B cell (primary cell): ENCODE results near the gene LSM14B. TPM values are rescaled to one million over a fixed set of nuclear protein-coding genes. Genes with fewer than 3 reads are reported as not detected.

Experiments
- ATAC-seq: fragments of 200-7000 bp; cut with Tn5 transposase; one replicate; pipeline ENCODE4 v1.10.0; 2021; ENCODE audit warnings: low read depth, mild to moderate bottlenecking, moderate number of reproducible peaks, moderate library complexity
- CTCF ChIA-PET: fragments of 350-600 bp; sonication (Branson Sonifier 250); formaldehyde crosslinking; loops from one replicate; lab custom pipeline; 2021; ENCODE audit warnings: antibody characterized with exemption, inconsistent platforms; lab: Charles Lee
- POLR2A ChIA-PET: fragments of 350-600 bp; sonication (Branson Sonifier 250); formaldehyde crosslinking; loops from one replicate; lab custom pipeline; 2021; ENCODE audit warnings: antibody characterized with exemption; lab: Charles Lee
- DNase-seq: peaks from one replicate; pipeline ENCODE4 v3.0.0; 2013
- H2AFZ ChIP-seq: 2 replicates; pipeline ENCODE4 v1.6.1; 2012; ENCODE audit warnings: mild to moderate bottlenecking, low read depth, low read length; ENCODE audit not compliant: insufficient read depth, poor library complexity, severe bottlenecking
- H3K27ac ChIP-seq, 2 donors: 1 replicate in 1 of 2; 2 replicates in 1 of 2; pipeline ENCODE4 v1.5.1; 2012 to 2013; ENCODE audit warnings: low read length in 2 of 2, mild to moderate bottlenecking in 2 of 2, moderate library complexity in 1 of 2
- H3K27me3 ChIP-seq, 4 experiments: fragments of 200-600 bp in 1 of 4; sonication (generic) in 1 of 4; replicated peaks in 1 of 4; 1 replicate in 2 of 4; 2 replicates in 2 of 4; pipeline versions ENCODE4 v1.6.1 to v1.7.0; 2013 to 2016; ENCODE audit warnings: low read length in 3 of 4, mild to moderate bottlenecking in 2 of 4, mixed read lengths in 1 of 4, moderate library complexity in 1 of 4; ENCODE audit not compliant: insufficient read depth in 4 of 4, control insufficient read depth in 3 of 4; ENCODE audit errors: control extremely low read depth in 1 of 4
- H3K36me3 ChIP-seq, 2 experiments: replicated peaks in 1 of 2; 1 replicate in 1 of 2; 2 replicates in 1 of 2; pipeline versions ENCODE4 v1.6.1 to v1.7.1; 2013; ENCODE audit warnings: low read length in 1 of 2; ENCODE audit not compliant: insufficient read depth in 2 of 2, control insufficient read depth in 1 of 2; ENCODE audit errors: control extremely low read depth in 1 of 2, extremely low read depth in 1 of 2
- H3K4me1 ChIP-seq, 2 donors: fragments of 200-600 bp in 1 of 2; sonication (generic) in 1 of 2; 1 replicate in 1 of 2; 2 replicates in 1 of 2; pipeline versions ENCODE4 v1.5.1 to v1.6.1; 2013 to 2017; ENCODE audit warnings: low read length in 2 of 2; ENCODE audit not compliant: control insufficient read depth in 2 of 2, insufficient read depth in 2 of 2
- H3K4me2 ChIP-seq: replicated peaks from 2 replicates; pipeline ENCODE3; 2012; ENCODE audit warnings: mild to moderate bottlenecking, low read depth, low read length; ENCODE audit not compliant: poor library complexity, severe bottlenecking
- H3K4me3 ChIP-seq, 5 experiments: fragments of 200-600 bp in 1 of 5; sonication (generic) in 1 of 5; 1 replicate in 3 of 5; 2 replicates in 2 of 5; pipeline versions ENCODE4 v1.5.1 to v1.7.0; 2011 to 2016; ENCODE audit warnings: low read length in 4 of 5, mild to moderate bottlenecking in 4 of 5, low read depth in 2 of 5, control low read depth in 1 of 5, moderate library complexity in 1 of 5; ENCODE audit not compliant: insufficient read depth in 1 of 5; ENCODE audit errors: control extremely low read depth in 1 of 5, extremely low read depth in 1 of 5
- H3K79me2 ChIP-seq: fragments of 200-600 bp; sonication (generic); one replicate; pipeline ENCODE4 v1.6.0; 2016; ENCODE audit warnings: low read length; ENCODE audit not compliant: control insufficient read depth, insufficient read depth
- H3K9ac ChIP-seq: fragments of 200-600 bp; sonication (generic); 2 replicates; pipeline ENCODE4 v1.6.1; 2017; ENCODE audit warnings: mild to moderate bottlenecking, low read length, moderate library complexity
- H3K9me3 ChIP-seq, 3 donors: one replicate each; pipeline versions ENCODE4 v1.6.1 to v1.7.1; 2013; ENCODE audit warnings: low read length in 2 of 3; ENCODE audit not compliant: control insufficient read depth in 2 of 3, insufficient read depth in 1 of 3; ENCODE audit errors: control extremely low read depth in 1 of 3
- H4K20me1 ChIP-seq: 2 replicates; pipeline ENCODE4 v1.6.0; 2012; ENCODE audit warnings: mild to moderate bottlenecking, low read length; ENCODE audit not compliant: insufficient read depth, control insufficient read depth, poor library complexity, severe bottlenecking
- H3K27ac Mint-ChIP-seq: one replicate; pipeline ENCODE4 v1.8.0; 2021; ENCODE audit warnings: mixed read lengths
- H3K27me3 Mint-ChIP-seq: one replicate; pipeline ENCODE4 v1.8.0; 2021; ENCODE audit warnings: mixed read lengths
- H3K4me1 Mint-ChIP-seq: one replicate; pipeline ENCODE4 v1.8.0; 2021; ENCODE audit warnings: mixed read lengths
- H3K4me3 Mint-ChIP-seq: one replicate; pipeline ENCODE4 v1.8.0; 2021; ENCODE audit warnings: mixed read lengths
- H3K9me3 Mint-ChIP-seq: one replicate; pipeline ENCODE4 v1.8.0; 2022; ENCODE audit warnings: mixed read lengths; ENCODE audit not compliant: insufficient read depth
- CTCF ChIP-seq: fragments of 200-600 bp; IDR thresholded peaks from one replicate; pipeline ENCODE4 v1.8.0; 2022; ENCODE audit warnings: antibody characterized with exemption, mild to moderate bottlenecking
- EZH2 ChIP-seq: IDR thresholded peaks from 2 replicates; pipeline ENCODE4 v1.6.1; 2012; ENCODE audit warnings: borderline replicate concordance, low read depth, mild to moderate bottlenecking, moderate library complexity, low read length; ENCODE audit not compliant: insufficient read depth, poor library complexity, severe bottlenecking
- WGBS: methylation state at CpG from one replicate; pipeline ENCODE4 v1.1.5; 2013; ENCODE audit warnings: missing lambda C conversion rate; ENCODE audit not compliant: insufficient coverage; 5-methylcytosine and 5-hydroxymethylcytosine counted together
- intact Hi-C: fragments of 100-400 bp; cut with micrococcal nuclease; formaldehyde crosslinking; loops from one replicate; pipeline ENCODE4 v1.10.0; 2022
- polyA minus RNA-seq: library from RNA; depleted of rRNA, polyadenylated mRNA; stranded (reverse); fragments of >200 nt; gene quantifications from 2 replicates; pipeline ENCODE4 v1.2.3, GENCODE V29; 2012
- polyA plus RNA-seq: library from polyadenylated mRNA; depleted of rRNA; stranded (reverse); fragments of >200 nt; gene quantifications from 2 replicates; pipeline ENCODE4 v1.2.3, GENCODE V29; 2012
- total RNA-seq, 2 donors: library from RNA; stranded (reverse); fragments of 120-200 nt in 1 of 2; gene quantifications; 1 replicate in 1 of 2; 2 replicates in 1 of 2; pipeline versions ENCODE4 v1.2.3 to v1.2.4, GENCODE V29; 2013 to 2022

The LSM14B gene
- total RNA-seq: 52.8 and 55.0 TPM in 2 replicates
- 27.5 TPM for total RNA-seq (2013)
- polyA plus RNA-seq: 26.8 and 33.1 TPM in 2 replicates
- 33.1 and 47.9 TPM in 2 replicates for polyA minus RNA-seq

GRCh38 chr20:62121776-62122653, at the start of gene LSM14B:
TSS of gene LSM14B (plus strand) at chr20:62122475. CDS start at chr20:62122667, 192 bp downstream.
- under 1% methylated on average over 122 of the region's 124 CpGs for WGBS
- intact Hi-C loops: loop anchor here (1.0 to 10.0 kb wide), 8 partner anchors 14 to 855 kb away; partner anchors contain the start of genes ADRM1, MTG2, OSBPL2 and PSMA7

More at GRCh38 chr20:62121776-62122653, at the start of gene LSM14B:
- Mint-ChIP-seq H3K4me1 (peaks cover 21% of the 10 kb centered on the region), H3K27ac (peak within 1 kb of the TSS; percentile 90), H3K27me3 (peaks cover 2% of the 10 kb centered on the region), H3K4me3 (peak within 1 kb of the TSS; percentile 92), H3K9me3 (no peaks in the 10 kb centered on the region)
- Histone ChIP-seq H3K4me1 (peaks cover 18 to 29% of the 10 kb centered on the region in 2 donors), H3K9ac (peak within 1 kb of the TSS; percentile 72), H3K36me3 (peaks cover 0 to 20% of the 10 kb centered on the region in 2 experiments), H3K79me2 (peaks cover 42% of the 10 kb centered on the region), H3K4me2 (peak within 1 kb of the TSS; percentile 86), H3K4me3 (peak within 1 kb of the TSS; percentile 36 to 78 (median 62)), H3K9me3 (peaks cover 0 to 16% (median 0%) of the 10 kb centered on the region in 3 donors), H2AFZ (peak within 1 kb of the TSS; percentile 85), H3K27ac (peak within 1 kb of the TSS; percentile 65 to 91), H4K20me1 (peaks cover 40% of the 10 kb centered on the region), H3K27me3 (no peaks in the 10 kb centered on the region)
- CTCF ChIA-PET: interaction anchor here (0.6 to 2.7 kb wide), 7 partner anchors 14 to 111 kb away, joined by 3 to 10 read pairs (median 6); partner anchors contain the start of genes PSMA7, SS18L1 and TAF4
- POLR2A ChIA-PET: interaction anchor here (1.0 to 3.3 kb wide), 3 partner anchors 15 to 55 kb away, joined by 5 to 21 read pairs (median 6); partner anchors contain the start of genes PSMA7, SS18L1 and TAF4
- ATAC-seq: peak; percentile 86
- peak; percentile 99 for DNase-seq
- TF ChIP-seq CTCF (no peak), EZH2 (no peak)
